Muscle of leg (tissue), 11 donors: ENCODE data around the gene PRSS53. TPM values are rescaled to one million over a fixed set of nuclear protein-coding genes. Genes with fewer than 3 reads are reported as not detected.

ENCODE experiments used
- DNase-seq: peaks from one replicate; pipeline ENCODE4 v3.0.0; 2013
- H3K27ac ChIP-seq: one replicate; pipeline ENCODE4 v1.5.1; 2013; ENCODE audit warnings: mild to moderate bottlenecking, low read length, control low read depth
- H3K27me3 ChIP-seq: one replicate; pipeline ENCODE4 v1.6.1; 2013; ENCODE audit warnings: low read length; ENCODE audit not compliant: control insufficient read depth, insufficient read depth
- H3K36me3 ChIP-seq: one replicate; pipeline ENCODE4 v1.6.1; 2013; ENCODE audit warnings: low read length; ENCODE audit not compliant: control insufficient read depth, insufficient read depth
- H3K4me1 ChIP-seq: one replicate; pipeline ENCODE4 v1.6.1; 2013; ENCODE audit warnings: low read length; ENCODE audit not compliant: control insufficient read depth, insufficient read depth
- H3K4me3 ChIP-seq: one replicate; pipeline ENCODE4 v1.5.1; 2013; ENCODE audit warnings: low read length, control low read depth
- H3K9me3 ChIP-seq: replicated peaks from 2 replicates; pipeline ENCODE4 v1.6.1; 2013; ENCODE audit warnings: low read depth, low read length; ENCODE audit not compliant: control insufficient read depth
- WGBS: methylation state at CpG from one replicate; pipeline ENCODE4 v1.1.5; 2013; ENCODE audit warnings: missing lambda C conversion rate; ENCODE audit not compliant: insufficient coverage; 5-methylcytosine and 5-hydroxymethylcytosine counted together
- polyA plus RNA-seq, 8 donors: library from polyadenylated mRNA; unstranded; fragments of 120-200 nt; gene quantifications; one replicate each; pipeline versions ENCODE4 v1.2.1 to v1.2.3, GENCODE V29; 2013; ENCODE audit warnings: inconsistent platforms in 1 of 8, low replicate concordance in 1 of 8; ENCODE audit not compliant: insufficient read length in 8 of 8, insufficient read depth in 1 of 8
- total RNA-seq: library from RNA; stranded (reverse); fragments of 120-200 nt; gene quantifications from one replicate; pipeline ENCODE4 v1.2.4, GENCODE V29; 2013

The PRSS53 gene
- total and polyA plus RNA-seq, 9 donors = 1.8 to 11.5 (median 4.8) TPM

- H3K27me3 ChIP-seq = no peaks in the 10 kb centered on the region
- H3K9me3 ChIP-seq = no peaks in the 10 kb centered on the region
- H3K4me3 ChIP-seq = peak overlapping the region; percentile 44
- H3K36me3 ChIP-seq = peaks cover 73% of the 10 kb centered on the region
- H3K27ac ChIP-seq = peak overlapping the region; percentile 95
- H3K4me1 ChIP-seq = peaks cover 77% of the 10 kb centered on the region
- peak; percentile 64 for DNase-seq
- 83% methylated on average over 12 of the region's 16 CpGs for WGBS
Observed at GRCh38 chr16:31084584-31085302, 4.0 kb downstream of the PRSS53 start.

- WGBS = 89% methylated on average over 9 of the region's 13 CpGs
- H3K27me3 ChIP-seq = no peaks in the 10 kb centered on the region
- H3K36me3 ChIP-seq = peaks cover 76% of the 10 kb centered on the region
Observed at GRCh38 chr16:31083981-31084380, 4.8 kb downstream of the PRSS53 start.

GRCh38 chr16:31083556-31083955 is 5.2 kb downstream of the PRSS53 start:
- no peak overlapping the region for H3K27ac ChIP-seq
- peaks cover 76% of the 10 kb centered on the region for H3K36me3 ChIP-seq
- 88% methylated on average over 4 of the region's 5 CpGs for whole genome bisulfite sequencing
- H3K4me3 ChIP-seq = no peak overlapping the region
- H3K9me3 ChIP-seq = no peaks in the 10 kb centered on the region
- no peaks in the 10 kb centered on the region for H3K27me3 ChIP-seq
- peaks cover 69% of the 10 kb centered on the region for H3K4me1 ChIP-seq
- DNase-seq = no peak

More at GRCh38 chr16:31083981-31084380, 4.8 kb downstream of the PRSS53 start:
- Histone ChIP-seq H3K9me3 (no peaks in the 10 kb centered on the region), H3K4me3 (peak overlapping the region; percentile 34), H3K27ac (peak overlapping the region; percentile 82), H3K4me1 (peaks cover 73% of the 10 kb centered on the region)
- DNase-seq = no peak

GRCh38 chr16:31083081-31083480 is 5.7 kb downstream of the PRSS53 start:
- no peak overlapping the region for H3K4me3 ChIP-seq
- H3K27me3 ChIP-seq = no peaks in the 10 kb centered on the region
- no peaks in the 10 kb centered on the region for H3K9me3 ChIP-seq
- no CpG with 5 or more reads among the region's 9 CpGs for WGBS
- H3K36me3 ChIP-seq = peaks cover 76% of the 10 kb centered on the region
- DNase-seq = peak; percentile 17
- H3K27ac ChIP-seq = peak overlapping the region; percentile 6
- peaks cover 64% of the 10 kb centered on the region for H3K4me1 ChIP-seq

- H3K36me3 ChIP-seq = peaks cover 77% of the 10 kb centered on the region
Observed at GRCh38 chr16:31082368-31083045, 6.2 kb downstream of the PRSS53 start.

GRCh38 chr16:31081428-31082351 is 7.1 kb downstream of the PRSS53 start:
- peaks cover 83% of the 10 kb centered on the region for H3K36me3 ChIP-seq

More at GRCh38 chr16:31082368-31083045, 6.2 kb downstream of the PRSS53 start:
- Histone ChIP-seq H3K9me3 (no peaks in the 10 kb centered on the region), H3K4me3 (no peak overlapping the region), H3K27ac (no peak overlapping the region), H3K27me3 (no peaks in the 10 kb centered on the region), H3K4me1 (peaks cover 58% of the 10 kb centered on the region)
- DNase-seq = peak; percentile 8
- 73% methylated on average over 4 of the region's 14 CpGs for WGBS

GRCh38 chr16:31080756-31081419 is 7.9 kb downstream of the PRSS53 start:
- WGBS = 91% methylated on average over 12 of the region's 13 CpGs
- peaks cover 42% of the 10 kb centered on the region for H3K4me1 ChIP-seq
- no peak overlapping the region for H3K4me3 ChIP-seq
- peaks cover 88% of the 10 kb centered on the region for H3K36me3 ChIP-seq
- H3K27me3 ChIP-seq = no peaks in the 10 kb centered on the region
- no peak for DNase-seq
- no peaks in the 10 kb centered on the region for H3K9me3 ChIP-seq
- no peak overlapping the region for H3K27ac ChIP-seq

More at GRCh38 chr16:31081428-31082351, 7.1 kb downstream of the PRSS53 start:
- H3K4me3 ChIP-seq = no peak overlapping the region
- no peaks in the 10 kb centered on the region for H3K27me3 ChIP-seq
- peak; percentile 25 for DNase-seq
- no peaks in the 10 kb centered on the region for H3K9me3 ChIP-seq
- peaks cover 50% of the 10 kb centered on the region for H3K4me1 ChIP-seq
- no peak overlapping the region for H3K27ac ChIP-seq
- WGBS = 82% methylated on average over 19 of the region's 26 CpGs

GRCh38 chr16:31080035-31080629 is 8.6 kb downstream of the PRSS53 start:
- no peak for DNase-seq
- Histone ChIP-seq H3K4me1 (peaks cover 39% of the 10 kb centered on the region), H3K4me3 (no peak overlapping the region), H3K27me3 (no peaks in the 10 kb centered on the region), H3K36me3 (peaks cover 88% of the 10 kb centered on the region), H3K27ac (no peak overlapping the region), H3K9me3 (no peaks in the 10 kb centered on the region)
- 95% methylated on average over 39 of the region's 40 CpGs for WGBS

GRCh38 chr16:31079342-31079944 is 9.3 kb downstream of the PRSS53 start:
- DNase-seq = peak; percentile 13
- Histone ChIP-seq H3K27me3 (no peaks in the 10 kb centered on the region), H3K27ac (no peak overlapping the region), H3K4me1 (peaks cover 34% of the 10 kb centered on the region), H3K4me3 (no peak overlapping the region), H3K9me3 (no peaks in the 10 kb centered on the region), H3K36me3 (peaks cover 84% of the 10 kb centered on the region)
- 92% methylated on average over 13 of the region's 13 CpGs for WGBS
